KMS-11 (cell line): Measurements from ENCODE around the gene C17orf100.

Experiments
- H2AFZ ChIP-seq: fragments of 200-600 bp; sonication (generic); 2 replicates; pipeline ENCODE4 v1.6.1; 2016; ENCODE audit warnings: antibody characterized with exemption, mixed run types, low read depth
- H3K27ac ChIP-seq: fragments of 200-600 bp; sonication (generic); 2 replicates; pipeline ENCODE4 v1.6.1; 2016; ENCODE audit warnings: mild to moderate bottlenecking, mixed run types
- H3K27me3 ChIP-seq: fragments of 200-600 bp; sonication (generic); 2 replicates; pipeline ENCODE4 v1.6.1; 2017; ENCODE audit warnings: mild to moderate bottlenecking, low read depth, mixed run types, moderate library complexity; ENCODE audit not compliant: insufficient read depth
- H3K36me3 ChIP-seq: fragments of 200-600 bp; sonication (generic); 2 replicates; pipeline ENCODE4 v1.6.1; 2017; ENCODE audit warnings: mild to moderate bottlenecking, mixed run types; ENCODE audit not compliant: insufficient read depth
- H3K4me1 ChIP-seq: fragments of 200-600 bp; sonication (generic); 2 replicates; pipeline ENCODE4 v1.6.1; 2016; ENCODE audit warnings: mild to moderate bottlenecking, low read depth, mixed run types; ENCODE audit not compliant: poor library complexity, severe bottlenecking
- H3K4me2 ChIP-seq: fragments of 200-600 bp; sonication (generic); 2 replicates; pipeline ENCODE4 v1.7.0; 2016; ENCODE audit warnings: mild to moderate bottlenecking, mixed run types
- H3K4me3 ChIP-seq: fragments of 200-600 bp; sonication (generic); IDR thresholded peaks from 2 replicates; pipeline ENCODE4 v1.6.1; 2017; ENCODE audit warnings: low read depth, low read length, mixed read lengths; ENCODE audit not compliant: insufficient read depth
- H3K79me2 ChIP-seq: fragments of 200-600 bp; sonication (generic); 2 replicates; pipeline ENCODE4 v1.6.1; 2016; ENCODE audit warnings: low read depth, mixed run types; ENCODE audit not compliant: insufficient read depth
- H3K9ac ChIP-seq: fragments of 200-600 bp; sonication (generic); 2 replicates; pipeline ENCODE4 v1.6.1; 2016; ENCODE audit warnings: mild to moderate bottlenecking, mixed run types
- H4K20me1 ChIP-seq: fragments of 200-600 bp; sonication (generic); 2 replicates; pipeline ENCODE4 v1.6.1; 2016; ENCODE audit warnings: mild to moderate bottlenecking, mixed run types; ENCODE audit not compliant: insufficient read depth
- TF ChIP-seq, protein P1 (sequence below): fragments of 200-600 bp; sonication (generic); conservative IDR thresholded peaks from 2 replicates; pipeline ENCODE4 v1.6.1; 2017; ENCODE audit warnings: low read depth, mild to moderate bottlenecking, antibody characterized with exemption, low read length, moderate library complexity, mixed read lengths

Gene C17orf100

DNA sequence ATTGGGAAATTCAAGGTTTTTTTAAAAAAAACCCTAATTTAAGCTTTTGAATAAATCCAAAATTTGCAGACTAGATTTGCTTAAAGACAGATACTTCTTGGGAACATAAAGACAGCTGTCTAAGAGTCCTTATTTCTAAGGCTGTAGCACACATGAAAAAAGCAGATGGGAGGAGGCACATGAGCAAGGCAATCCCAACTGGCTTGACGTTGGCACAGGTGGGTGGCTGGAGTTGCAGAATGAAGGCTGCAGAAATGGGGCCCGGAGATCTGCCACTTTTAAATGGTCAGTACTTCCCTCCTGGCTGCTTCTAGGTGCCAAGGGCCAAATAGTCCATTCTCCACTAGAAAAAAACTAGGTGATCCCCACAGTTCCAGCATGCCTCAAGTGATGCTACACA lies 15.5 kb upstream of the C17orf100 start:
- no peaks in the 10 kb centered on the region for H3K79me2 ChIP-seq
- no peak overlapping the region for H3K4me2 ChIP-seq

DNA sequence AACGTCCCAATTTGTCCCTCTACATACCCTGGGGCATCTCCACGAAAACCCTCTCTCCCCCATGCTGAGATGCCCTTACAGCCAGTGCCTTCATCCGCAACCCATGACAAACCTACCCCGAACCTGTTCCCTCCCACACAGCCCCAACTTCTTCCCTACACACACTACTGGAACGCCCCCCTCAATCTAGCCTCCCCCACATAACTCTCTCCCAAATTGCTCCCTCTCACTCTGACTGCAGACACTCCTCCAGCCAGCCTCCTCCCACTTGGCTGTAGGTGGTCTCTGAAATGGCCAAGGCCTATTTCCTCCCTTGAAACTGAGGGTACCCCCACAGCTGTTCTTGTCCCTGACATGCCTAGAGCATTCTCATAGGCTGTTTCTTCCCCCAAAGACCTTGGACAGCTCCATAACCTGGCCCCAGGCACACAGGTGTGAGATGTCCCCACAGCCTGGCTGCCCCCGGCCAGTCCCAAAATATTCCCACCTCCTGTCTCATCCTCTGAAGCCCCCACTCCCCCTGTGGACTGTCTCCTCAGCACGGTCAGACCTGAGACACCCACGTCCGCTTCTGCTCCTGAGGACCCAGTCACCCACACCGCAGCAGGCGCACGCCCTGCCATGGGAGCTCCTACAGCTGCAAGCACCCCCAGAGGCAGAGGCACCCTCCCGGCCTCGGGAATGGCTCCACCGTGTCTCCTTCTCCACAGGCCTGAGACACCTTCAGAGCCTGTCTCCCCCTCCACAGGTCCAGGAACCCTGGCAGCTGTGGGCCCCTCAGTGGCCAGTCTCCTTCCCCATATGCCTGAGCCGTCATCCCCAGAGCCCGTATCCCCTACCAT lies 14.7 kb upstream of the C17orf100 start:
- no peaks in the 10 kb centered on the region for H4K20me1 ChIP-seq
- no peak overlapping the region for H3K27ac ChIP-seq
- no peak overlapping the region for H3K9ac ChIP-seq
- H3K4me3 ChIP-seq, result no peak overlapping the region
- TF ChIP-seq, protein P1, sequence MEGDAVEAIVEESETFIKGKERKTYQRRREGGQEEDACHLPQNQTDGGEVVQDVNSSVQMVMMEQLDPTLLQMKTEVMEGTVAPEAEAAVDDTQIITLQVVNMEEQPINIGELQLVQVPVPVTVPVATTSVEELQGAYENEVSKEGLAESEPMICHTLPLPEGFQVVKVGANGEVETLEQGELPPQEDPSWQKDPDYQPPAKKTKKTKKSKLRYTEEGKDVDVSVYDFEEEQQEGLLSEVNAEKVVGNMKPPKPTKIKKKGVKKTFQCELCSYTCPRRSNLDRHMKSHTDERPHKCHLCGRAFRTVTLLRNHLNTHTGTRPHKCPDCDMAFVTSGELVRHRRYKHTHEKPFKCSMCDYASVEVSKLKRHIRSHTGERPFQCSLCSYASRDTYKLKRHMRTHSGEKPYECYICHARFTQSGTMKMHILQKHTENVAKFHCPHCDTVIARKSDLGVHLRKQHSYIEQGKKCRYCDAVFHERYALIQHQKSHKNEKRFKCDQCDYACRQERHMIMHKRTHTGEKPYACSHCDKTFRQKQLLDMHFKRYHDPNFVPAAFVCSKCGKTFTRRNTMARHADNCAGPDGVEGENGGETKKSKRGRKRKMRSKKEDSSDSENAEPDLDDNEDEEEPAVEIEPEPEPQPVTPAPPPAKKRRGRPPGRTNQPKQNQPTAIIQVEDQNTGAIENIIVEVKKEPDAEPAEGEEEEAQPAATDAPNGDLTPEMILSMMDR, result no peak
- H3K4me1 ChIP-seq, result no peaks in the 10 kb centered on the region
- H3K36me3 ChIP-seq, result no peaks in the 10 kb centered on the region
- H3K4me2 ChIP-seq, result no peak overlapping the region
- H2AFZ ChIP-seq, result no peak overlapping the region
- H3K27me3 ChIP-seq, result no peaks in the 10 kb centered on the region
- no peaks in the 10 kb centered on the region for H3K79me2 ChIP-seq

More for the DNA sequence above, 15.5 kb upstream of the C17orf100 start:
- no peaks in the 10 kb centered on the region for H3K27me3 ChIP-seq
- TF ChIP-seq, protein P1, result no peak
- H4K20me1 ChIP-seq, result no peaks in the 10 kb centered on the region
- no peak overlapping the region for H3K27ac ChIP-seq
- no peak overlapping the region for H3K9ac ChIP-seq
- no peaks in the 10 kb centered on the region for H3K4me1 ChIP-seq
- H3K4me3 ChIP-seq, result no peak overlapping the region
- H2AFZ ChIP-seq, result no peak overlapping the region
- H3K36me3 ChIP-seq, result no peaks in the 10 kb centered on the region

DNA sequence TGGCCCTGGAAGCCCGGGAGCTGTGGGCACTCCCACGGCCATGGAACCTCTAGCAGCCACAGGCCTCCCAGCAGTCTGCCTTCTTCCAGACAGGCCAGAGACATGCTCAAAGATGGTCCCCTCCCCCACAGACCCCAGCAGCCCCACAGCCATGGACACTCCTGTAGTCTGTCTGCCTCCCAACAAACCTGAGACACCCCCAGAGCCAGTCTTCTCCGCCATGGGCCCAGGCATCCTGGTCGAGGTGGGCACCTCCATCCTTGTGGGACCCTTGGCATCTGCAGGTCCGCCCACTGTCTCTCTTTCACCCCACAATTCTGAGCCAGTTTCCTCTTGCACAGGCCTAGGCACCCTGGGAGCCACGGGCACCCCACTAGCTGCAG lies 14.1 kb upstream of the C17orf100 start:
- no peak overlapping the region for H3K4me2 ChIP-seq
- H3K4me1 ChIP-seq, result no peaks in the 10 kb centered on the region
- TF ChIP-seq, protein P1, result no peak
- H3K9ac ChIP-seq, result no peak overlapping the region
- H3K4me3 ChIP-seq, result no peak overlapping the region
- H4K20me1 ChIP-seq, result no peaks in the 10 kb centered on the region
- no peaks in the 10 kb centered on the region for H3K27me3 ChIP-seq
- H2AFZ ChIP-seq, result no peak overlapping the region
- H3K27ac ChIP-seq, result no peak overlapping the region
- no peaks in the 10 kb centered on the region for H3K79me2 ChIP-seq
- H3K36me3 ChIP-seq, result no peaks in the 10 kb centered on the region

DNA sequence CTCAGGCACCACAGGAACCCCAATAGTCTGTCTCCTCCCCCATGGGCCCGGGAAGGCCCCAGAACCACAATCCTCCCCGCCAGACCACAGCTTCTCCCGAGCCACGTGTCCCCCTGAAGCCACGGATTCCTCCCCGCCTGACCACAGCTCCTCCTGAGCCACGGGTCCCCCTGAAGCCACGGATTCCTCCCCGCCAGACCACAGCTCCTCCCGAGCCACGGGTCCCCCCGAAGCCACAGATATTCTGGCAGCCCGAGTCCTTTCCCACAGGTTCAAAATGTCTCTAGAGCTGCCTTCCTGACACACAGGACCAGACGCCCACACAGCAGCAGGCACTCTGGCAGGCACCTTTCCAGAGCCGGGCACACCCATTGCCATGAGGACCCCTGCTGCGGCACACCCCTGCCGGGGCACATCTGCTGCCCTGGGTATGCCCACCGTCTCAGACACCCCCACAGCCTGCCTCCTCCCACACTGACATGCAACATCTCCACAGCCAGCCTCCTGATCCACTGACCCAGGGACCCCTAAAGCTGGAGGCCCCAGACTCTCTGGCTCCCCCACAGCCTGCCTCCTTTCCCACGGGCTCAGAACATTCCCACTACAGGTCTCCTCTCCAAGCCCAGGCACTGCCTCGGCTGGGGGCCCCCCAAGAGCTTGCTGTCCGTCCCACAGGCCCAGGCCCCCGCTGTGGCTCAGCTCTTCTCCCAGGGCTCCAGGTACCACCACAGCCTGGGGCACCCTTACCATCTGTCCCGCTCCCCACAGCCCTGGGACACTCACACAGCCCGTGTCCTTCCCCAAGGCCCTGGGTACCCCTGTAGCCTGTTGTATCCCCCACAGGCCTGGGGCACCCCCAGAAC lies 13.3 kb upstream of the C17orf100 start:
- no peaks in the 10 kb centered on the region for H3K79me2 ChIP-seq
- no peaks in the 10 kb centered on the region for H4K20me1 ChIP-seq
- TF ChIP-seq, protein P1, result no peak
- H3K4me1 ChIP-seq, result no peaks in the 10 kb centered on the region
- no peaks in the 10 kb centered on the region for H3K36me3 ChIP-seq
- no peak overlapping the region for H3K9ac ChIP-seq
- H3K4me3 ChIP-seq, result no peak overlapping the region
- H3K27ac ChIP-seq, result no peak overlapping the region
- no peaks in the 10 kb centered on the region for H3K27me3 ChIP-seq
- no peak overlapping the region for H3K4me2 ChIP-seq
- H2AFZ ChIP-seq, result no peak overlapping the region
